Measurements from ENCODE around the gene B4GALT5.

Gene B4GALT5

GRCh38 chr20:49656304-49656703 is 57.4 kb downstream of the B4GALT5 start:
- H3K4me3 ChIP-seq (ENCODE audit: low read depth in 1 of 2, low read length in 1 of 2): no peak overlapping the region
- H3K27ac ChIP-seq: peak overlapping the region; percentile 85
- no peaks in the 10 kb centered on the region for H3K9me3 ChIP-seq
- H3K36me3 ChIP-seq: peaks cover 35% of the 10 kb centered on the region
- peaks cover 100% of the 10 kb centered on the region in 2 experiments for H3K4me1 ChIP-seq (ENCODE audit: control insufficient read depth in 1 of 2, insufficient read depth in 1 of 2, low read depth in 1 of 2, low read length in 1 of 2)
- TF ChIP-seq, protein P1, sequence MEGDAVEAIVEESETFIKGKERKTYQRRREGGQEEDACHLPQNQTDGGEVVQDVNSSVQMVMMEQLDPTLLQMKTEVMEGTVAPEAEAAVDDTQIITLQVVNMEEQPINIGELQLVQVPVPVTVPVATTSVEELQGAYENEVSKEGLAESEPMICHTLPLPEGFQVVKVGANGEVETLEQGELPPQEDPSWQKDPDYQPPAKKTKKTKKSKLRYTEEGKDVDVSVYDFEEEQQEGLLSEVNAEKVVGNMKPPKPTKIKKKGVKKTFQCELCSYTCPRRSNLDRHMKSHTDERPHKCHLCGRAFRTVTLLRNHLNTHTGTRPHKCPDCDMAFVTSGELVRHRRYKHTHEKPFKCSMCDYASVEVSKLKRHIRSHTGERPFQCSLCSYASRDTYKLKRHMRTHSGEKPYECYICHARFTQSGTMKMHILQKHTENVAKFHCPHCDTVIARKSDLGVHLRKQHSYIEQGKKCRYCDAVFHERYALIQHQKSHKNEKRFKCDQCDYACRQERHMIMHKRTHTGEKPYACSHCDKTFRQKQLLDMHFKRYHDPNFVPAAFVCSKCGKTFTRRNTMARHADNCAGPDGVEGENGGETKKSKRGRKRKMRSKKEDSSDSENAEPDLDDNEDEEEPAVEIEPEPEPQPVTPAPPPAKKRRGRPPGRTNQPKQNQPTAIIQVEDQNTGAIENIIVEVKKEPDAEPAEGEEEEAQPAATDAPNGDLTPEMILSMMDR (IDR thresholded peaks at IDR 0.05): no peak
- no peaks in the 10 kb centered on the region for H3K27me3 ChIP-seq

GRCh38 chr20:49653925-49654434 is 59.7 kb downstream of the B4GALT5 start:
- Histone ChIP-seq H3K27me3 (no peaks in the 10 kb centered on the region), H3K4me1 (ENCODE audit: control insufficient read depth in 1 of 2, insufficient read depth in 1 of 2, low read depth in 1 of 2, low read length in 1 of 2) (peaks cover 98% of the 10 kb centered on the region in 2 experiments), H3K27ac (peak overlapping the region; percentile 85), H3K36me3 (peaks cover 40% of the 10 kb centered on the region), H3K9me3 (no peaks in the 10 kb centered on the region), H3K4me3 (ENCODE audit: low read depth in 1 of 2, low read length in 1 of 2) (peak overlapping the region; percentile 33 to 44)
- TF ChIP-seq, protein P1 (IDR thresholded peaks at IDR 0.05): no peak

DNA sequence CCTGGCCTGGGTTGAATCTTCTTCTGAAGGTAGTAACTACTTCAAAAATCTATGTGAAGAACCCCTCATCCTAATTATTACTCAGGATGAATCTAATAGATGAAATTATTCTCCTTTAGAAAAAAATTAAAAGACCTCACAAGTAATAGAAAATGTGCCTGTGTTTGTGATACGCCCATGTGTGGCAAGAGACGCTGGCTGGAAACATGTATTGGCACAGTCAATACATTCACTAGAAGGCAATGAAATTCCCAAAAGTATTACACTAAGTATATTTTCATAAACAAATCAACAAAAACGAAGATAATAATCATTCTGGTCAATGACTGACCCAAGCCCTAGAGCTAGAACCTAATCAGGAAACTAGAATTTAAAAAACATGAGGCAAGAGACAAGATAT is 64.0 kb downstream of the B4GALT5 start:
- Histone ChIP-seq H3K4me3 (ENCODE audit: low read depth in 1 of 2, low read length in 1 of 2) (no peak overlapping the region), H3K27ac (peak overlapping the region; percentile 85), H3K27me3 (no peaks in the 10 kb centered on the region), H3K9me3 (no peaks in the 10 kb centered on the region), H3K4me1 (ENCODE audit: control insufficient read depth in 1 of 2, insufficient read depth in 1 of 2, low read depth in 1 of 2, low read length in 1 of 2) (peaks cover 76 to 85% of the 10 kb centered on the region in 2 experiments), H3K36me3 (peaks cover 65% of the 10 kb centered on the region)
- TF ChIP-seq, protein P1 (IDR thresholded peaks at IDR 0.05): no peak

DNA sequence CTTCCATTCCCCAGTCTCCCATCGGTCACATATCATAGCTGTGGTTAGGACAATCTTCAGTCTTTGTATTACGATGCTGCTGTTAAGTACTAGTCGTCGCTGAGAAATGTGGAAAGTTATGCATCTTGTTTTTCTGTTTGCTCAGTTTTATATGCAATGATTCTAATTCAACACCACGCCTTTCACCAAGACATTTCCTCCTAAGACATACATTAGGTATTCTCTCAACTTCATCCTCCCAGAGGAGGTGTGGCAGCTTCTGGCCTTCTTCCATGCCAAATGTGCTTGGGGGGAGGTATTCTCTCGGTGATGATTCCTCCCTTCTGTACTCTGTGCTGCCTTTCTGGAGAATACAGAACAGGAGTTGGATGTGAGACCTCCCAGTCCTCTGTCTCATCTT is 66.1 kb downstream of the B4GALT5 start:
- Histone ChIP-seq H3K4me3 (ENCODE audit: low read depth in 1 of 2, low read length in 1 of 2) (no peak overlapping the region), H3K27me3 (no peaks in the 10 kb centered on the region), H3K36me3 (peaks cover 65% of the 10 kb centered on the region), H3K9me3 (no peaks in the 10 kb centered on the region), H3K27ac (peak overlapping the region; percentile 85), H3K4me1 (ENCODE audit: control insufficient read depth in 1 of 2, insufficient read depth in 1 of 2, low read depth in 1 of 2, low read length in 1 of 2) (peaks cover 60 to 64% of the 10 kb centered on the region in 2 experiments)
- TF ChIP-seq, protein P1 (IDR thresholded peaks at IDR 0.05): no peak

GRCh38 chr20:49646528-49646927 is 67.2 kb downstream of the B4GALT5 start:
- Histone ChIP-seq H3K4me1 (ENCODE audit: control insufficient read depth in 1 of 2, insufficient read depth in 1 of 2, low read depth in 1 of 2, low read length in 1 of 2) (peaks cover 50 to 54% of the 10 kb centered on the region in 2 experiments), H3K9me3 (no peaks in the 10 kb centered on the region), H3K27me3 (no peaks in the 10 kb centered on the region), H3K27ac (peak overlapping the region; percentile 85), H3K4me3 (ENCODE audit: low read depth in 1 of 2, low read length in 1 of 2) (no peak overlapping the region), H3K36me3 (peaks cover 74% of the 10 kb centered on the region)
- TF ChIP-seq, protein P1 (IDR thresholded peaks at IDR 0.05): no peak

Data from neutrophil (primary cell).